PC-9 (cell line): ENCODE measurements around the gene SHC2.

Experiments
- EZH2 ChIP-seq: fragments of 200-600 bp; sonication (generic); IDR thresholded peaks from 2 replicates; pipeline ENCODE4 v1.8.0; 2017; ENCODE audit warnings: antibody characterized with exemption, low read depth
- TF ChIP-seq, protein P1 (sequence below): fragments of 200-600 bp; sonication (generic); conservative IDR thresholded peaks from 2 replicates; pipeline ENCODE4 v1.6.1; 2017; ENCODE audit warnings: mixed run types, antibody characterized with exemption, mild to moderate bottlenecking, moderate library complexity

GRCh38 chr19:391207-391557 lies 69.7 kb downstream of the SHC2 start:
- TF ChIP-seq, protein P1, sequence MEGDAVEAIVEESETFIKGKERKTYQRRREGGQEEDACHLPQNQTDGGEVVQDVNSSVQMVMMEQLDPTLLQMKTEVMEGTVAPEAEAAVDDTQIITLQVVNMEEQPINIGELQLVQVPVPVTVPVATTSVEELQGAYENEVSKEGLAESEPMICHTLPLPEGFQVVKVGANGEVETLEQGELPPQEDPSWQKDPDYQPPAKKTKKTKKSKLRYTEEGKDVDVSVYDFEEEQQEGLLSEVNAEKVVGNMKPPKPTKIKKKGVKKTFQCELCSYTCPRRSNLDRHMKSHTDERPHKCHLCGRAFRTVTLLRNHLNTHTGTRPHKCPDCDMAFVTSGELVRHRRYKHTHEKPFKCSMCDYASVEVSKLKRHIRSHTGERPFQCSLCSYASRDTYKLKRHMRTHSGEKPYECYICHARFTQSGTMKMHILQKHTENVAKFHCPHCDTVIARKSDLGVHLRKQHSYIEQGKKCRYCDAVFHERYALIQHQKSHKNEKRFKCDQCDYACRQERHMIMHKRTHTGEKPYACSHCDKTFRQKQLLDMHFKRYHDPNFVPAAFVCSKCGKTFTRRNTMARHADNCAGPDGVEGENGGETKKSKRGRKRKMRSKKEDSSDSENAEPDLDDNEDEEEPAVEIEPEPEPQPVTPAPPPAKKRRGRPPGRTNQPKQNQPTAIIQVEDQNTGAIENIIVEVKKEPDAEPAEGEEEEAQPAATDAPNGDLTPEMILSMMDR, result no peak
- no peak for TF ChIP-seq EZH2
